IMR-90 (cell line): Measurements from ENCODE around the gene STAP2.

Experiments used
- BHLHE40 ChIP-seq: fragments of 150-350 bp; IDR thresholded peaks from 2 replicates; pipeline ENCODE4 v1.6.1; 2016; ENCODE audit warnings: mild to moderate bottlenecking, low read depth, low read length
- MAFK ChIP-seq: IDR thresholded peaks from 2 replicates; pipeline ENCODE4 v1.6.1; 2012; ENCODE audit warnings: low read depth, low read length, improper control_type of control experiment
- MXI1 ChIP-seq: IDR thresholded peaks from 2 replicates; pipeline ENCODE4 v1.6.1; 2012; ENCODE audit warnings: low read depth, mild to moderate bottlenecking, low read length, moderate library complexity, borderline replicate concordance
- POLR2A ChIP-seq: IDR thresholded peaks from 2 replicates; pipeline ENCODE4 v1.6.1; 2012; ENCODE audit warnings: mild to moderate bottlenecking, low read depth, low read length
- RAD21 ChIP-seq: IDR thresholded peaks from 2 replicates; pipeline ENCODE4 v1.6.1; 2012; ENCODE audit warnings: low read length, improper control_type of control experiment
- RCOR1 ChIP-seq: IDR thresholded peaks from 2 replicates; pipeline ENCODE4 v1.6.1; 2012; ENCODE audit warnings: mild to moderate bottlenecking, low read length, improper control_type of control experiment; ENCODE audit not compliant: insufficient replicate concordance
- TF ChIP-seq, protein P1 (sequence below): conservative IDR thresholded peaks from 2 replicates; pipeline ENCODE4 v1.5.1; 2012; ENCODE audit warnings: mild to moderate bottlenecking, low read depth, low read length, improper control_type of control experiment
- TF ChIP-seq, protein P2 (sequence below): fragments of 150-350 bp; IDR thresholded peaks from 2 replicates; pipeline ENCODE4 v1.6.1; 2017; ENCODE audit warnings: mild to moderate bottlenecking, antibody characterized with exemption, low read length, low read depth

DNA sequence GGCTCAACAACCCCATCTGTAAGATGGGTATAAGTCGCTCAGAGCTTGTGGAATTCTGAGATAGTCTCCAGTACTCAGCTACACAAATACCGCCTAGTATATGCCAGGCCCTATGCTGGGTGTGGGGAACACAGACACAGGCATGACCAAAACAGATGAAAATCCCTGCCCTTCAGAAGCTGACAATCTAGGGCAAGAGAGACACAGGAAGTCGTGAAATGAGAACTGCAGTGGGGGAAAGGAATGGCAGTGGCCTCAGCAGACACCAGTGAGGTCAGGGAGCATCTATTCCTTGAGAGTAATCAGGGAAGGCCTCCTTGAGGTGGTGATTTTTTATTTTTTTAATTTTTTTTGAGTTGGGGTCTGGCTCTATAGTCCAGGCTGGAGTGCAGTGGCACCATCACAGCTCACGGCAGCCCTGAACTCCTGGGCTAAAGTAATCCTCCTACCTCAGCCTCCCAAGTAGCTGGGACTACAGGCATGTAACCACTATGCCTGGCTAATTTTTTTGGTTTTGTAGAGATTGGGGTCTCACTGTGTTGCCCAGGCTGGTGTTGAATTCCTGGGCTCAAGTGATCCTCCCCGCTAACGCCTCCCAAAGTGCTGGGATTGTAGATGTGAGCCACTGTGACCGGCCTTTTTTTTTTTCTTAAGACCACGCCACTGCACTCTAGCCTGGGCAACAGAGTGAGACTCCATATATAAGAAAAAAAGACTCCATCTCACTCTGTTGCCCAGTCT is 39.6 kb downstream of the STAP2 start:
- TF ChIP-seq, protein P1, sequence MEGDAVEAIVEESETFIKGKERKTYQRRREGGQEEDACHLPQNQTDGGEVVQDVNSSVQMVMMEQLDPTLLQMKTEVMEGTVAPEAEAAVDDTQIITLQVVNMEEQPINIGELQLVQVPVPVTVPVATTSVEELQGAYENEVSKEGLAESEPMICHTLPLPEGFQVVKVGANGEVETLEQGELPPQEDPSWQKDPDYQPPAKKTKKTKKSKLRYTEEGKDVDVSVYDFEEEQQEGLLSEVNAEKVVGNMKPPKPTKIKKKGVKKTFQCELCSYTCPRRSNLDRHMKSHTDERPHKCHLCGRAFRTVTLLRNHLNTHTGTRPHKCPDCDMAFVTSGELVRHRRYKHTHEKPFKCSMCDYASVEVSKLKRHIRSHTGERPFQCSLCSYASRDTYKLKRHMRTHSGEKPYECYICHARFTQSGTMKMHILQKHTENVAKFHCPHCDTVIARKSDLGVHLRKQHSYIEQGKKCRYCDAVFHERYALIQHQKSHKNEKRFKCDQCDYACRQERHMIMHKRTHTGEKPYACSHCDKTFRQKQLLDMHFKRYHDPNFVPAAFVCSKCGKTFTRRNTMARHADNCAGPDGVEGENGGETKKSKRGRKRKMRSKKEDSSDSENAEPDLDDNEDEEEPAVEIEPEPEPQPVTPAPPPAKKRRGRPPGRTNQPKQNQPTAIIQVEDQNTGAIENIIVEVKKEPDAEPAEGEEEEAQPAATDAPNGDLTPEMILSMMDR: no peak
- TF ChIP-seq POLR2A (no peak), BHLHE40 (no peak), RCOR1 (no peak), MAFK (no peak), MXI1 (no peak), RAD21 (no peak)
- TF ChIP-seq, protein P2, sequence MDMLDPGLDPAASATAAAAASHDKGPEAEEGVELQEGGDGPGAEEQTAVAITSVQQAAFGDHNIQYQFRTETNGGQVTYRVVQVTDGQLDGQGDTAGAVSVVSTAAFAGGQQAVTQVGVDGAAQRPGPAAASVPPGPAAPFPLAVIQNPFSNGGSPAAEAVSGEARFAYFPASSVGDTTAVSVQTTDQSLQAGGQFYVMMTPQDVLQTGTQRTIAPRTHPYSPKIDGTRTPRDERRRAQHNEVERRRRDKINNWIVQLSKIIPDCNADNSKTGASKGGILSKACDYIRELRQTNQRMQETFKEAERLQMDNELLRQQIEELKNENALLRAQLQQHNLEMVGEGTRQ: no peak
